Astrocyte (in vitro differentiated cells and primary cell): Measurements from ENCODE around the gene JAK3. TPM values are rescaled to one million over a fixed set of nuclear protein-coding genes. Genes with fewer than 3 reads are reported as not detected.

Source experiments
- DNase-seq: peaks from one replicate; pipeline ENCODE4 v3.0.0-alpha.2; 2010; ENCODE audit warnings: low read depth
- FAIRE-seq: peaks from 2 replicates; lab custom pipeline; 2011; peaks lifted over from hg19 to GRCh38; lab: Jason Lieb, UNC
- H2AFZ ChIP-seq: 2 replicates; pipeline ENCODE4 v1.6.0; 2012; ENCODE audit warnings: low read depth, low read length, inconsistent platforms
- H3K27ac ChIP-seq: 2 replicates; pipeline ENCODE4 v1.5.1; 2011; ENCODE audit warnings: low read depth, low read length, inconsistent platforms
- H3K27me3 ChIP-seq: 2 replicates; pipeline ENCODE4 v1.6.0; 2011; ENCODE audit warnings: low read length, inconsistent platforms; ENCODE audit not compliant: insufficient read depth
- H3K36me3 ChIP-seq: 2 replicates; pipeline ENCODE4 v1.5.1; 2011; ENCODE audit warnings: low read length, inconsistent platforms; ENCODE audit not compliant: insufficient read depth
- H3K4me1 ChIP-seq: 2 replicates; pipeline ENCODE4 v1.5.1; 2011; ENCODE audit warnings: low read length, inconsistent platforms; ENCODE audit not compliant: insufficient read depth
- H3K4me2 ChIP-seq: 2 replicates; pipeline ENCODE4 v1.6.0; 2012; ENCODE audit warnings: low read length, inconsistent platforms
- H3K4me3 ChIP-seq: 2 replicates; pipeline ENCODE4 v1.5.1; 2011; ENCODE audit warnings: low read depth, mild to moderate bottlenecking, low read length, inconsistent platforms; ENCODE audit not compliant: insufficient read depth
- H3K79me2 ChIP-seq: 2 replicates; pipeline ENCODE4 v1.6.0; 2012; ENCODE audit warnings: mild to moderate bottlenecking, low read length, inconsistent platforms; ENCODE audit not compliant: insufficient read depth
- H3K9ac ChIP-seq: 2 replicates; pipeline ENCODE4 v1.6.0; 2012; ENCODE audit warnings: mild to moderate bottlenecking, low read length, inconsistent platforms
- H3K9me3 ChIP-seq: 2 replicates; pipeline ENCODE4 v1.5.1; 2012; ENCODE audit warnings: low read depth, mild to moderate bottlenecking, low read length, inconsistent platforms; ENCODE audit not compliant: insufficient read depth
- H4K20me1 ChIP-seq: 2 replicates; pipeline ENCODE4 v1.6.0; 2012; ENCODE audit warnings: low read length, inconsistent platforms; ENCODE audit not compliant: insufficient read depth
- H3K27ac Mint-ChIP-seq: one replicate; pipeline ENCODE4 v1.8.0; 2021; ENCODE audit warnings: mild to moderate bottlenecking, mixed read lengths; ENCODE audit not compliant: unreplicated experiment
- H3K27me3 Mint-ChIP-seq: one replicate; pipeline ENCODE4 v1.8.0; 2021; ENCODE audit warnings: low read depth, mixed read lengths; ENCODE audit not compliant: unreplicated experiment
- H3K36me3 Mint-ChIP-seq: one replicate; pipeline ENCODE4 v1.8.0; 2021; ENCODE audit warnings: low read depth, mixed read lengths; ENCODE audit not compliant: unreplicated experiment
- H3K4me1 Mint-ChIP-seq: one replicate; pipeline ENCODE4 v1.8.0; 2021; ENCODE audit warnings: low read depth, mixed read lengths; ENCODE audit not compliant: unreplicated experiment
- H3K4me3 Mint-ChIP-seq: one replicate; pipeline ENCODE4 v1.8.0; 2021; ENCODE audit warnings: mild to moderate bottlenecking, moderate library complexity, mixed read lengths; ENCODE audit not compliant: unreplicated experiment
- H3K9me3 Mint-ChIP-seq: one replicate; pipeline ENCODE4 v1.8.0; 2021; ENCODE audit warnings: mild to moderate bottlenecking, mixed read lengths; ENCODE audit not compliant: unreplicated experiment
- CTCF ChIP-seq: IDR thresholded peaks from 2 replicates; pipeline ENCODE4 v1.5.1; 2011; ENCODE audit warnings: low read depth, mild to moderate bottlenecking, inconsistent platforms, low read length, moderate library complexity; ENCODE audit not compliant: insufficient read depth
- EZH2 ChIP-seq: IDR thresholded peaks from 2 replicates; pipeline ENCODE4 v1.6.1; 2012; ENCODE audit warnings: mild to moderate bottlenecking, low read length, inconsistent platforms; ENCODE audit not compliant: insufficient read depth
- total RNA-seq: library from RNA; stranded (reverse); gene quantifications from 2 replicates; pipeline ENCODE4 v1.2.1, GENCODE V29; 2021

The JAK3 gene
- total RNA-seq, 1 donor from 2014 or later: 1.00 TPM

- FAIRE-seq (no peak), DNase-seq (no peak)
- Histone ChIP-seq H3K36me3 (no peaks in the 10 kb centered on the region), H2AFZ (no peak overlapping the region), H3K9ac (no peak overlapping the region), H3K4me1 (no peaks in the 10 kb centered on the region), H3K27me3 (peaks cover 27% of the 10 kb centered on the region), H3K27ac (no peak overlapping the region), H3K79me2 (no peaks in the 10 kb centered on the region), H3K4me3 (no peak overlapping the region), H3K9me3 (no peaks in the 10 kb centered on the region), H3K4me2 (no peak overlapping the region), H4K20me1 (no peaks in the 10 kb centered on the region)
- Mint-ChIP-seq H3K27me3 (peaks cover 44% of the 10 kb centered on the region), H3K4me3 (no peak overlapping the region), H3K27ac (no peak overlapping the region), H3K4me1 (peaks cover 2% of the 10 kb centered on the region), H3K9me3 (no peaks in the 10 kb centered on the region), H3K36me3 (no peaks in the 10 kb centered on the region)
- TF ChIP-seq EZH2 (no peak), CTCF (no peak)
Measured at GRCh38 chr19:17796838-17797423, 50.9 kb downstream of the JAK3 start.

GRCh38 chr19:17796013-17796837 lies 51.6 kb downstream of the JAK3 start:
- H3K4me3 Mint-ChIP-seq: no peak overlapping the region
- DNase-seq: no peak
- H3K36me3 ChIP-seq: no peaks in the 10 kb centered on the region
- no peaks in the 10 kb centered on the region for H3K4me1 ChIP-seq
- H3K27ac Mint-ChIP-seq: no peak overlapping the region
- no peak overlapping the region for H3K4me2 ChIP-seq
- H3K4me3 ChIP-seq: no peak overlapping the region
- peaks cover 2% of the 10 kb centered on the region for H3K4me1 Mint-ChIP-seq
- no peaks in the 10 kb centered on the region for H3K9me3 ChIP-seq
- no peaks in the 10 kb centered on the region for H3K79me2 ChIP-seq
- no peaks in the 10 kb centered on the region for H4K20me1 ChIP-seq
- peaks cover 32% of the 10 kb centered on the region for H3K27me3 ChIP-seq
- TF ChIP-seq EZH2 (no peak), CTCF (no peak)
- no peak overlapping the region for H2AFZ ChIP-seq
- no peak overlapping the region for H3K27ac ChIP-seq
- H3K9ac ChIP-seq: no peak overlapping the region
- no peaks in the 10 kb centered on the region for H3K9me3 Mint-ChIP-seq
- H3K36me3 Mint-ChIP-seq: no peaks in the 10 kb centered on the region
- H3K27me3 Mint-ChIP-seq: peaks cover 44% of the 10 kb centered on the region
- no peak for FAIRE-seq

GRCh38 chr19:17795495-17795856 lies 52.3 kb downstream of the JAK3 start:
- Histone ChIP-seq H3K27me3 (peaks cover 32% of the 10 kb centered on the region), H2AFZ (no peak overlapping the region), H3K9ac (no peak overlapping the region), H3K27ac (no peak overlapping the region), H3K79me2 (no peaks in the 10 kb centered on the region), H4K20me1 (no peaks in the 10 kb centered on the region), H3K4me2 (no peak overlapping the region), H3K4me1 (no peaks in the 10 kb centered on the region), H3K36me3 (no peaks in the 10 kb centered on the region), H3K9me3 (no peaks in the 10 kb centered on the region), H3K4me3 (no peak overlapping the region)
- no peak overlapping the region for H3K4me3 Mint-ChIP-seq
- H3K27me3 Mint-ChIP-seq: peaks cover 41% of the 10 kb centered on the region
- H3K9me3 Mint-ChIP-seq: no peaks in the 10 kb centered on the region
- peaks cover 2% of the 10 kb centered on the region for H3K4me1 Mint-ChIP-seq
- DNase-seq (no peak), FAIRE-seq (no peak)
- H3K36me3 Mint-ChIP-seq: no peaks in the 10 kb centered on the region
- H3K27ac Mint-ChIP-seq: no peak overlapping the region
- TF ChIP-seq EZH2: no peak
- no peak for TF ChIP-seq CTCF
